HepG2 (cell line): ENCODE data around the gene HERPUD2. TPM values are rescaled to one million over a fixed set of nuclear protein-coding genes. Genes with fewer than 3 reads are reported as not detected.
A peak's percentile ranks its signal among the peaks of the same experiment; 100 is the strongest.

Source experiments
- ATAC-seq: fragments of 200-7000 bp; cut with Tn5 transposase; 3 replicates; pipeline ENCODE4 v1.9.1; 2020; ENCODE audit warnings: mild to moderate bottlenecking, moderate library complexity
- BruUV-seq: library from RNA; stranded (reverse); fragments of 400-500 nt; replicated peaks from 2 replicates; lab custom pipeline; 2021; lab: Mats Ljungman, UMichigan
- CTCF ChIA-PET: fragments of 300-600 bp; formaldehyde crosslinking; extraction: SDS; loops from one replicate; lab custom pipeline; 2021; ENCODE audit warnings: low total read pairs, inconsistent platforms, low intra/inter-chr PET ratio; lab: Yijun Ruan, JAX
- POLR2A ChIA-PET: fragments of 350-600 bp; sonication (Branson Sonifier 250); formaldehyde crosslinking; loops from one replicate; lab custom pipeline; 2020; ENCODE audit warnings: antibody characterized with exemption, inconsistent platforms; lab: Yijun Ruan, JAX
- DNase-seq: peaks from one replicate; pipeline ENCODE4 v3.0.0-alpha.2; 2015; ENCODE audit warnings: low spot score
- FAIRE-seq: peaks from 3 replicates; lab custom pipeline; 2011; peaks lifted over from hg19 to GRCh38; lab: Jason Lieb, UNC
- H2AFZ ChIP-seq: one replicate; pipeline ENCODE4 v1.6.1; 2011; ENCODE audit warnings: low read length, inconsistent platforms
- H3K27ac ChIP-seq: fragments of 300-600 bp; 3 replicates; pipeline ENCODE4 v1.8.0; 2011; ENCODE audit warnings: mixed run types, mild to moderate bottlenecking, mixed read lengths, low read length, inconsistent platforms; ENCODE audit not compliant: insufficient read depth; ENCODE audit errors: extremely low read length
- H3K27me3 ChIP-seq, 2 experiments: fragments of 200-600 bp in 1 of 2; 2 replicates in 1 of 2; 3 replicates in 1 of 2; pipeline versions ENCODE4 v1.6.0 to v1.8.0; 2011; ENCODE audit warnings: low read length in 2 of 2, mild to moderate bottlenecking in 2 of 2, moderate library complexity in 2 of 2, inconsistent platforms in 1 of 2; ENCODE audit not compliant: insufficient read depth in 2 of 2, control insufficient read depth in 1 of 2
- H3K36me3 ChIP-seq, 2 experiments: fragments of 200-600 bp in 1 of 2; replicated peaks in 1 of 2; 2 replicates in 1 of 2; 3 replicates in 1 of 2; pipeline versions ENCODE4 v1.5.1 to v1.8.0; 2011; ENCODE audit warnings: low read length in 2 of 2, inconsistent platforms in 1 of 2; ENCODE audit not compliant: insufficient read depth in 2 of 2, control insufficient read depth in 1 of 2
- H3K4me1 ChIP-seq: 2 replicates; pipeline ENCODE4 v1.5.1; 2012; ENCODE audit warnings: low read length, inconsistent platforms; ENCODE audit not compliant: insufficient read depth
- H3K4me2 ChIP-seq: 2 replicates; pipeline ENCODE4 v1.6.0; 2011; ENCODE audit warnings: low read depth, low read length, inconsistent platforms
- H3K4me3 ChIP-seq, 3 experiments: fragments of 200-600 bp in 1 of 3; sonication (generic), shearing (Covaris generic) in 1 of 3; replicated peaks in 1 of 3; 2 replicates each; pipeline ENCODE4 v1.5.1; 2011 to 2016; ENCODE audit warnings: low read length in 3 of 3, inconsistent platforms in 2 of 3, low read depth in 2 of 3, mild to moderate bottlenecking in 2 of 3, control low read depth in 1 of 3, mixed read lengths in 1 of 3; ENCODE audit not compliant: insufficient read depth in 1 of 3
- H3K79me2 ChIP-seq: one replicate; pipeline ENCODE4 v1.6.1; 2011; ENCODE audit warnings: low read length, inconsistent platforms; ENCODE audit not compliant: insufficient read depth
- H3K9ac ChIP-seq: 2 replicates; pipeline ENCODE4 v1.6.0; 2011; ENCODE audit warnings: mild to moderate bottlenecking, low read depth, low read length, inconsistent platforms; ENCODE audit not compliant: insufficient read depth
- H3K9me3 ChIP-seq: 2 replicates; pipeline ENCODE4 v1.5.1; 2012; ENCODE audit warnings: mild to moderate bottlenecking, low read length
- H4K20me1 ChIP-seq: 2 replicates; pipeline ENCODE4 v1.6.0; 2011; ENCODE audit warnings: inconsistent platforms, mild to moderate bottlenecking, low read length, moderate library complexity; ENCODE audit not compliant: insufficient read depth
- EP300 ChIP-seq, 3 experiments: sonication (generic) in 1 of 3; formaldehyde crosslinking in 1 of 3; IDR thresholded peaks; 2 replicates each; pipeline versions ENCODE4 v1.5.1 to v1.6.1; 2011 to 2020; ENCODE audit warnings: low read depth in 2 of 3, low read length in 2 of 3, borderline replicate concordance in 1 of 3, improper control_type of control experiment in 1 of 3, mild to moderate bottlenecking in 1 of 3, missing genetic modification reagents in 1 of 3, moderate library complexity in 1 of 3
- FOSL2 ChIP-seq: sonication (generic); formaldehyde crosslinking; IDR thresholded peaks from 2 replicates; pipeline ENCODE4 v1.4.0; 2020; ENCODE audit warnings: missing genetic modification reagents
- FOXC1 ChIP-seq: sonication (generic); formaldehyde crosslinking; IDR thresholded peaks from 2 replicates; pipeline ENCODE4 v1.8.0; 2022; ENCODE audit warnings: mild to moderate bottlenecking, missing genetic modification reagents, borderline replicate concordance
- MED13 ChIP-seq: sonication (generic); formaldehyde crosslinking; IDR thresholded peaks from 2 replicates; pipeline ENCODE4 v1.5.0; 2020; ENCODE audit warnings: missing genetic modification reagents
- NPAS2 ChIP-seq: sonication (generic); formaldehyde crosslinking; IDR thresholded peaks from 2 replicates; pipeline ENCODE4 v1.8.0; 2022; ENCODE audit warnings: mild to moderate bottlenecking, missing genetic modification reagents, borderline replicate concordance
- ZBTB3 ChIP-seq: sonication (generic); formaldehyde crosslinking; IDR thresholded peaks from 2 replicates; pipeline ENCODE4 v1.4.0; 2020; ENCODE audit warnings: low read depth, mild to moderate bottlenecking, moderate library complexity, missing genetic modification reagents, borderline replicate concordance
- ZNF3 ChIP-seq: IDR thresholded peaks from 2 replicates; pipeline ENCODE4 v1.7.0; 2017; ENCODE audit warnings: inconsistent platforms
- ZNF430 ChIP-seq: sonication (generic); formaldehyde crosslinking; IDR thresholded peaks from 2 replicates; pipeline ENCODE4 v1.9.0; 2021; ENCODE audit warnings: mild to moderate bottlenecking, missing genetic modification reagents
- WGBS: methylation state at CpG from one replicate; pipeline ENCODE4 v1.1.6; 2017; ENCODE audit warnings: low lambda C conversion rate; 5-methylcytosine and 5-hydroxymethylcytosine counted together
- in situ Hi-C: cut with HindIII; loops from 2 replicates; pipeline ENCODE4 v1.10.0; 2017; ENCODE audit warnings: low pct_unique_long_range_greater_than_20kb; ENCODE audit not compliant: extremely low pct_ligation_motif_present
- intact Hi-C: fragments of 100-400 bp; cut with micrococcal nuclease; formaldehyde crosslinking; loops from one replicate; pipeline ENCODE4 v1.10.0; 2022; ENCODE audit not compliant: unreplicated experiment
- polyA plus RNA-seq, 8 experiments: library from polyadenylated mRNA; depleted of rRNA in 3 of 8; stranded (reverse) in 7 of 8; unstranded in 1 of 8; fragments of >200 nt; fragmentation: Illumina TruSeq in 4 of 8; extraction: Trizol in 4 of 8; gene quantifications; 2 replicates each; pipeline versions ENCODE4 v1.2.1 to v1.2.3, GENCODE V29; 2011 to 2016; ENCODE audit warnings: low read depth in 4 of 8, missing spikeins in 1 of 8, mixed read lengths in 1 of 8; ENCODE audit not compliant: insufficient read depth in 1 of 8
- total RNA-seq, 5 experiments: library from RNA; depleted of rRNA; stranded (reverse); fragments of >200 nt; fragmentation: Illumina TruSeq; extraction: Trizol; gene quantifications; 2 replicates each; pipeline ENCODE4 v1.2.3, GENCODE V29; 2016; ENCODE audit warnings: low read depth in 1 of 5
- TF ChIP-seq, protein P1 (sequence below): sonication (generic); formaldehyde crosslinking; IDR thresholded peaks from 2 replicates; pipeline ENCODE4 v1.5.0; 2020; ENCODE audit warnings: missing genetic modification reagents

Gene HERPUD2
- total and polyA plus RNA-seq, 2 of the 13 experiments (the other 11 are each of a cell fraction or from before 2014, with no cell fraction given) = 10.7 to 38.6 TPM

DNA sequence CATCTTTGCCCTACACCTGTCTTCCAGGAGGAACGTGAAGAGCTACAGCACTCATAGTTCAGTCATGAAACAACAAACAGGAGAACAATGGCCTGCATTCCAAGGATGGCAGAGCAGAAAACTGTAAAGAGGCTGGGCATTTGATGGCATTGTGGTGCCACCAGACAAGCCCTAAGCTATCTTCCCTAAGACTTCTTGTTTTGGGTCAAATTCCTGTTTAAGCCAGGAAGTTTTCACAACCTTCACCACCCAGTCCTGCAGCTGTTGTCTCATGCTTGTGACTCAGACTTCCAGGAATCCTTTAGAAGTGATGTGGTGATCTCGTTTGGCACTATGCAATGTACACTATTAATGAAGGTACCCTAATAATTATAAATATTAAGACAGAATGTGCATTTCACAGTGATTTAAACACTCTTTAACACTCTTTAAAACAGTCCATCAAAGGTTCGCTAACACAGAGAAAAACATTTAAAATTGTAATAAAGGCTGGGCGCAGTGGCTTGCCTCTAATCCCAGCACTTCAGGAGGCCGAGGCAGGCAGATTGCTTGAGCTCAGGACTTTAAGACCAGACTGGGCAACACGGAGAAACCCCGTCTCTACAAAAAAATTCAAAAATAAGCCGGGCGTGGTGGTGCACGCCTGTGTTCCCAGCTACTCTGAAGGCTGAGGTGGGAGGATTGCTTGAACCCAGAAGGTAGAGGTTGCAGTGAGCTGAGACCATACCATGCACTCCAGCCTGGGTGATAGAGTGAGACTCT, 2.7 kb upstream of the HERPUD2 start (continued):
- TF ChIP-seq FOXC1 (CRISPR knock-in tag) = no peak
- no peak for TF ChIP-seq MED13 (CRISPR knock-in tag)
- peak in 1 of 2 experiments; percentile 7; a peak in 1 of 4 replicates for TF ChIP-seq EP300 (IDR thresholded peaks at IDR 0.05; ENCODE audit: low read depth in 2 of 2, low read length in 2 of 2)
- TF ChIP-seq EP300 (CRISPR knock-in tag; IDR thresholded peaks at IDR 0.05; ENCODE audit: borderline replicate concordance) = no peak
- no peak for TF ChIP-seq ZNF430 (CRISPR knock-in tag)
- no peak for TF ChIP-seq ZBTB3 (CRISPR knock-in tag)
- TF ChIP-seq, protein P1, sequence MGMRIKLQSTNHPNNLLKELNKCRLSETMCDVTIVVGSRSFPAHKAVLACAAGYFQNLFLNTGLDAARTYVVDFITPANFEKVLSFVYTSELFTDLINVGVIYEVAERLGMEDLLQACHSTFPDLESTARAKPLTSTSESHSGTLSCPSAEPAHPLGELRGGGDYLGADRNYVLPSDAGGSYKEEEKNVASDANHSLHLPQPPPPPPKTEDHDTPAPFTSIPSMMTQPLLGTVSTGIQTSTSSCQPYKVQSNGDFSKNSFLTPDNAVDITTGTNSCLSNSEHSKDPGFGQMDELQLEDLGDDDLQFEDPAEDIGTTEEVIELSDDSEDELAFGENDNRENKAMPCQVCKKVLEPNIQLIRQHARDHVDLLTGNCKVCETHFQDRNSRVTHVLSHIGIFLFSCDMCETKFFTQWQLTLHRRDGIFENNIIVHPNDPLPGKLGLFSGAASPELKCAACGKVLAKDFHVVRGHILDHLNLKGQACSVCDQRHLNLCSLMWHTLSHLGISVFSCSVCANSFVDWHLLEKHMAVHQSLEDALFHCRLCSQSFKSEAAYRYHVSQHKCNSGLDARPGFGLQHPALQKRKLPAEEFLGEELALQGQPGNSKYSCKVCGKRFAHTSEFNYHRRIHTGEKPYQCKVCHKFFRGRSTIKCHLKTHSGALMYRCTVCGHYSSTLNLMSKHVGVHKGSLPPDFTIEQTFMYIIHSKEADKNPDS (CRISPR knock-in tag) = no peak
- TF ChIP-seq FOSL2 (CRISPR knock-in tag) = peak; percentile 81

DNA sequence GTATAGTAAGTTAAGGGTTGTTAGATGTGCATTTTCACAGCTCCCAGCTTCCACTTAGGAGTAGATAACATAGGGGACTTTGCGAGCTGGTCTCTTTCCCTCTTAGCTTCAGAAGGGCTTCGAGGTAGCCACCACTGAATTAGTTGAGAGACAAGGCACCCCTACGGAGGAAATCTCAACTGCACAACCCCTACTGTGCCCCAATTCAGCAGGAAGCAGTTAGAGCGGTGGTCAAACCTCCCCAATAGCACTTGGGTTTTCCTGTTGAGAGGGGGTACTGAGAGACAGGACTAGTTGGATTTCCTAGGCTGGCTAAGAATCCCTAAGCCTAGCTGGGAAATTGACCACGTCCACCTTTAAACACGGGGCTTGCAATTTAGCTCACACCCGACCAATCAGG, 1.1 kb upstream of the HERPUD2 start:
- H3K4me3 ChIP-seq = peak overlapping the region; percentile 78 to 97 (median 89); a peak in 4 of 6 replicates
- no peak for TF ChIP-seq ZNF3
- no peak for TF ChIP-seq NPAS2 (CRISPR knock-in tag)
- TF ChIP-seq, all 625 proteins: peak for 0
- Histone ChIP-seq H3K9ac (peak overlapping the region; percentile 91), H3K79me2 (peaks cover 32% of the 10 kb centered on the region), H3K9me3 (no peaks in the 10 kb centered on the region), H3K4me2 (peak overlapping the region; percentile 97), H3K27ac (no peak overlapping the region), H3K36me3 (peaks cover 0 to 1% of the 10 kb centered on the region in 2 experiments; a peak in 1 of 5 replicates), H4K20me1 (peaks cover 11% of the 10 kb centered on the region), H3K4me1 (peaks cover 48% of the 10 kb centered on the region), H2AFZ (no peak overlapping the region), H3K27me3 (no peaks in the 10 kb centered on the region; a peak in 1 of 5 replicates)
- in situ Hi-C loops (no loop called here), intact Hi-C loops (loop anchor here (2.0 to 10.0 kb wide), 2 partner anchors 49 to 941 kb away; no protein-coding TSS in a partner anchor)
- DNase-seq (no peak), FAIRE-seq (no peak), ATAC-seq (no peak)
- POLR2A ChIA-PET = interaction anchor here (6.0 kb wide), 1 partner anchor 105 kb away, joined by 52 read pairs; the partner anchor contains the start of gene SEPTIN7
- CTCF ChIA-PET = no interaction called here
- WGBS = 94% methylated on average over 7 of the region's 7 CpGs
- BruUV-seq = TSS peak; percentile 87
